Smooth muscle cell of the coronary artery (primary cell): ENCODE results near the gene SCARF2. TPM values are rescaled to one million over a fixed set of nuclear protein-coding genes. Genes with fewer than 3 reads are reported as not detected.

Experiments
- total RNA-seq: library from RNA; depleted of rRNA; stranded (reverse); fragments of >200 nt; gene quantifications from 2 replicates; pipeline ENCODE4 v1.2.3, GENCODE V29; 2014; ENCODE audit warnings: low replicate concordance

The SCARF2 gene
- 15.8 and 21.0 TPM in 2 replicates for total RNA-seq

GRCh38 chr22:20437613-20438426, at the start of gene SCARF2:
Gene SCARF2 (minus strand): TSS chr22:20437825. CDS start chr22:20437754, 71 bp downstream.

GRCh38 chr22:20393705-20394476, 43.7 kb downstream of the SCARF2 start, which contains the start of gene ZNF74:
Gene ZNF74 (plus strand): TSS chr22:20394151. CDS start chr22:20394629, 478 bp downstream.

Other genes starting within 250 kb of the SCARF2 start
- gene RTN4R, start 169.5 kb downstream of the SCARF2 start, total RNA-seq: 0.23 TPM in 1 of 2 replicates, not detected in the other
- gene DGCR6L, start 117.8 kb downstream of the SCARF2 start, total RNA-seq: 38.8 and 61.3 TPM in 2 replicates
- gene ZNF74, start 43.7 kb downstream of the SCARF2 start, total RNA-seq: 7.7 and 10.7 TPM in 2 replicates
- gene KLHL22, start 58.0 kb upstream of the SCARF2 start, total RNA-seq: 28.2 and 46.8 TPM in 2 replicates
- gene MED15, start 69.8 kb upstream of the SCARF2 start, total RNA-seq: 25.5 and 27.6 TPM in 2 replicates